SK-N-SH treated with all-trans-retinoic acid at 6 μM for 48 hours (cell line): ENCODE results near the gene SLC38A10.
A peak's percentile ranks its signal among the peaks of the same experiment; 100 is the strongest.

Experiments
- ATAC-seq: fragments of 200-7000 bp; cut with Tn5 transposase; 3 replicates; pipeline ENCODE4 v1.9.1; 2020; ENCODE audit warnings: mild to moderate bottlenecking, moderate library complexity
- ARNTL ChIP-seq: fragments of 450-650 bp; formaldehyde crosslinking; IDR thresholded peaks from 2 replicates; pipeline ENCODE4 v1.5.0; 2020; ENCODE audit warnings: low read depth, mild to moderate bottlenecking, moderate library complexity, borderline replicate concordance
- BACH2 ChIP-seq: fragments of 250-450 bp; sonication (Bioruptor Pico); IDR thresholded peaks from 2 replicates; pipeline ENCODE4 v1.9.0; 2021; ENCODE audit warnings: mild to moderate bottlenecking, borderline replicate concordance
- CREB5 ChIP-seq: fragments of 250-450 bp; sonication (Bioruptor Pico); IDR thresholded peaks from 2 replicates; pipeline ENCODE4 v1.5.1; 2020; ENCODE audit warnings: low read depth, mild to moderate bottlenecking, moderate library complexity
- CSDC2 ChIP-seq: fragments of 250-450 bp; sonication (Bioruptor Pico); IDR thresholded peaks from 2 replicates; pipeline ENCODE4 v1.5.0; 2020; ENCODE audit warnings: mild to moderate bottlenecking, moderate library complexity
- ESRRG ChIP-seq: fragments of 250-450 bp; sonication (Bioruptor Pico); IDR thresholded peaks from 2 replicates; pipeline ENCODE4 v1.6.1; 2021; ENCODE audit warnings: mild to moderate bottlenecking
- GLIS3 ChIP-seq: fragments of 250-450 bp; sonication (Bioruptor Pico); IDR thresholded peaks from 2 replicates; pipeline ENCODE4 v1.5.0; 2020; ENCODE audit warnings: mild to moderate bottlenecking, moderate library complexity
- ISL1 ChIP-seq: fragments of 250-450 bp; sonication (Bioruptor Pico); IDR thresholded peaks from 2 replicates; pipeline ENCODE4 v2.1.2; 2022; ENCODE audit warnings: mild to moderate bottlenecking, moderate library complexity
- OSR1 ChIP-seq: fragments of 250-450 bp; sonication (Bioruptor Pico); IDR thresholded peaks from 2 replicates; pipeline ENCODE4 v1.8.0; 2022; ENCODE audit warnings: moderate library complexity, mild to moderate bottlenecking, inconsistent platforms
- PATZ1 ChIP-seq: fragments of 250-450 bp; sonication (Bioruptor Pico); IDR thresholded peaks from 2 replicates; pipeline ENCODE4 v1.8.0; 2020; ENCODE audit warnings: mild to moderate bottlenecking, moderate library complexity, borderline replicate concordance
- POU6F1 ChIP-seq: fragments of 250-450 bp; sonication (Bioruptor Pico); IDR thresholded peaks from 2 replicates; pipeline ENCODE4 v1.8.0; 2021; ENCODE audit warnings: low read depth, mild to moderate bottlenecking, moderate library complexity, borderline replicate concordance
- PPARA ChIP-seq: fragments of 250-450 bp; sonication (Bioruptor Pico); IDR thresholded peaks from 2 replicates; pipeline ENCODE4 v1.5.0; 2020; ENCODE audit warnings: mild to moderate bottlenecking, borderline replicate concordance
- RARB ChIP-seq: fragments of 250-450 bp; sonication (Bioruptor Pico); IDR thresholded peaks from 2 replicates; pipeline ENCODE4 v1.8.0; 2021; ENCODE audit warnings: mild to moderate bottlenecking, moderate library complexity
- SNAI2 ChIP-seq: fragments of 250-450 bp; sonication (Bioruptor Pico); IDR thresholded peaks from 2 replicates; pipeline ENCODE4 v1.5.0; 2020; ENCODE audit warnings: mild to moderate bottlenecking, moderate library complexity
- TCF4 ChIP-seq: fragments of 250-450 bp; sonication (Bioruptor Pico); IDR thresholded peaks from 2 replicates; pipeline ENCODE4 v1.8.0; 2021; ENCODE audit warnings: mild to moderate bottlenecking, moderate library complexity, borderline replicate concordance
- TOX ChIP-seq: fragments of 250-450 bp; sonication (Bioruptor Pico); IDR thresholded peaks from 2 replicates; pipeline ENCODE4 v1.8.0; 2021; ENCODE audit warnings: mild to moderate bottlenecking, moderate library complexity, borderline replicate concordance
- ZFP3 ChIP-seq: fragments of 250-450 bp; sonication (Bioruptor Pico); IDR thresholded peaks from 2 replicates; pipeline ENCODE4 v1.5.0; 2020; ENCODE audit warnings: mild to moderate bottlenecking, moderate library complexity
- ZFP30 ChIP-seq: fragments of 450-650 bp; formaldehyde crosslinking; IDR thresholded peaks from 2 replicates; pipeline ENCODE4 v1.5.0; 2022; ENCODE audit warnings: mild to moderate bottlenecking, moderate library complexity
- ZNF565 ChIP-seq: fragments of 450-650 bp; formaldehyde crosslinking; conservative IDR thresholded peaks from 2 replicates; pipeline ENCODE4 v1.5.0; 2020; ENCODE audit warnings: low read depth, mild to moderate bottlenecking, moderate library complexity
- ZNF70 ChIP-seq: fragments of 450-650 bp; formaldehyde crosslinking; IDR thresholded peaks from 2 replicates; pipeline ENCODE4 v1.5.0; 2020; ENCODE audit warnings: mild to moderate bottlenecking, moderate library complexity
- ZNF8 ChIP-seq: fragments of 450-650 bp; formaldehyde crosslinking; IDR thresholded peaks from 2 replicates; pipeline ENCODE4 v1.5.0; 2020; ENCODE audit warnings: mild to moderate bottlenecking, moderate library complexity

The SLC38A10 gene

GRCh38 chr17:81222620-81222905 is 72.5 kb downstream of the SLC38A10 start:
- ATAC-seq: peak; percentile 2
- TF ChIP-seq TOX (CRISPR knock-in tag) (no peak), OSR1 (CRISPR knock-in tag) (no peak), POU6F1 (CRISPR knock-in tag) (no peak), RARB (CRISPR knock-in tag) (no peak), SNAI2 (no peak), CSDC2 (no peak), TCF4 (CRISPR knock-in tag) (no peak), ZFP30 (CRISPR knock-in tag) (no peak), ZNF8 (CRISPR knock-in tag) (no peak), ZNF565 (CRISPR knock-in tag) (no peak), ARNTL (no peak), ESRRG (CRISPR knock-in tag) (no peak), PPARA (CRISPR knock-in tag) (no peak), ZFP3 (no peak), PATZ1 (CRISPR knock-in tag) (no peak), GLIS3 (CRISPR knock-in tag) (no peak), ZNF70 (CRISPR knock-in tag) (no peak), CREB5 (CRISPR knock-in tag) (no peak), BACH2 (CRISPR knock-in tag) (no peak)
- TF ChIP-seq, all 23 proteins: peak for 0

GRCh38 chr17:81221842-81222619 is 73.1 kb downstream of the SLC38A10 start:
- peak; percentile 14 for ATAC-seq
- TF ChIP-seq PPARA (CRISPR knock-in tag) (no peak), TOX (CRISPR knock-in tag) (no peak), ZNF565 (CRISPR knock-in tag) (no peak), ZFP3 (no peak), BACH2 (CRISPR knock-in tag) (no peak), ISL1 (CRISPR knock-in tag) (no peak), RARB (CRISPR knock-in tag) (no peak), OSR1 (CRISPR knock-in tag) (no peak), PATZ1 (CRISPR knock-in tag) (no peak), CSDC2 (no peak), ESRRG (CRISPR knock-in tag) (no peak), SNAI2 (no peak)

- no peak for ATAC-seq
- TF ChIP-seq SNAI2 (no peak), POU6F1 (CRISPR knock-in tag) (no peak), BACH2 (CRISPR knock-in tag) (no peak), RARB (CRISPR knock-in tag) (no peak), PATZ1 (CRISPR knock-in tag) (no peak)
Measured at GRCh38 chr17:81221371-81221841, 73.7 kb downstream of the SLC38A10 start.
